Tibial artery (tissue), 4 donors: ENCODE measurements around the gene KCNA3.

Experiments used
- DNase-seq, 2 donors: peaks; one replicate each; pipeline ENCODE4 v3.0.0-alpha.2; 2019
- H3K27ac ChIP-seq, 2 donors: fragments of 200-600 bp; sonication (generic) in 1 of 2; 1 replicate in 1 of 2; 2 replicates in 1 of 2; pipeline ENCODE4 v1.5.1; 2018 to 2019; ENCODE audit warnings: mild to moderate bottlenecking in 1 of 2
- H3K27me3 ChIP-seq, 2 donors: fragments of 200-600 bp; sonication (generic) in 1 of 2; one replicate each; pipeline versions ENCODE4 v1.5.1 to v1.6.0; 2016 to 2019
- H3K36me3 ChIP-seq, 3 donors: fragments of 200-600 bp; sonication (generic) in 2 of 3; one replicate each; pipeline ENCODE4 v1.5.1; 2016 to 2019; ENCODE audit warnings: mild to moderate bottlenecking in 2 of 3
- H3K4me1 ChIP-seq, 4 donors: fragments of 200-600 bp; sonication (generic) in 2 of 4; 1 replicate in 3 of 4; 2 replicates in 1 of 4; pipeline ENCODE4 v1.5.1; 2016 to 2019
- H3K4me3 ChIP-seq, 2 donors: fragments of 200-600 bp; sonication (generic) in 1 of 2; 1 replicate in 1 of 2; 2 replicates in 1 of 2; pipeline ENCODE4 v1.5.1; 2018 to 2019; ENCODE audit warnings: mild to moderate bottlenecking in 2 of 2
- H3K9me3 ChIP-seq, 3 donors: fragments of 200-600 bp; sonication (generic) in 1 of 3; one replicate each; pipeline ENCODE4 v1.5.1; 2016 to 2019
- intact Hi-C: fragments of 100-400 bp; cut with DNase I; formaldehyde crosslinking; loops from one replicate; pipeline ENCODE4 v1.15.0; 2023; ENCODE audit warnings: low total_unique reads
- TF ChIP-seq, protein P1 (sequence below), 2 experiments: fragments of 200-600 bp in 1 of 2; fragments of 450-650 bp in 1 of 2; IDR thresholded peaks; one replicate each; pipeline ENCODE4 v1.5.1; 2017 to 2019; ENCODE audit warnings: antibody characterized with exemption in 2 of 2, mild to moderate bottlenecking in 1 of 2, moderate library complexity in 1 of 2

Gene KCNA3

DNA sequence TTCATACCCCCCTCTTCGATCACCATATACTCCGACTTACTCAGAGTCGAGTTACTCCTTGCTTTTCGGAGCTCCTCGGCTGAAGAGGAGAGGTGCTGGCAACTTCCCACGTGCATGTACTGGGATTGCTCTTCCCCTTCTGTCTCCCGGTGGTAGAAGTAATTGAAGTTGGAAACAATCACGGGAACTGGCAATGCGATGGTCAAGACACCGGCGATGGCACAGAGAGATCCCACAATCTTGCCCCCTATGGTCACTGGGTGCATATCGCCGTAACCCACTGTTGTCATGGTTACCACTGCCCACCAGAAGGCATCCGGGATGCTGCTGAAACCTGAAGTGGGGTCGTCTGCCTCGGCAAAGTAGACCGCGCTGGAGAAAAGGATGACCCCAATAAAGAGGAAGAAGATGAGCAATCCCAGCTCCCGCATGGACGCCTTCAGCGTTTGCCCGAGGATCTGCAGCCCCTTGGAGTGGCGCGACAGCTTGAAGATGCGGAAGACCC, 1.5 kb downstream of the KCNA3 start:
- Histone ChIP-seq H3K27ac (no peak overlapping the region), H3K27me3 (peaks cover 4 to 50% of the 10 kb centered on the region in 2 donors), H3K4me3 (no peak overlapping the region), H3K4me1 (peaks cover 0 to 18% (median 14%) of the 10 kb centered on the region in 4 donors), H3K9me3 (no peaks in the 10 kb centered on the region), H3K36me3 (no peaks in the 10 kb centered on the region)
- no peak for DNase-seq
- TF ChIP-seq, protein P1, sequence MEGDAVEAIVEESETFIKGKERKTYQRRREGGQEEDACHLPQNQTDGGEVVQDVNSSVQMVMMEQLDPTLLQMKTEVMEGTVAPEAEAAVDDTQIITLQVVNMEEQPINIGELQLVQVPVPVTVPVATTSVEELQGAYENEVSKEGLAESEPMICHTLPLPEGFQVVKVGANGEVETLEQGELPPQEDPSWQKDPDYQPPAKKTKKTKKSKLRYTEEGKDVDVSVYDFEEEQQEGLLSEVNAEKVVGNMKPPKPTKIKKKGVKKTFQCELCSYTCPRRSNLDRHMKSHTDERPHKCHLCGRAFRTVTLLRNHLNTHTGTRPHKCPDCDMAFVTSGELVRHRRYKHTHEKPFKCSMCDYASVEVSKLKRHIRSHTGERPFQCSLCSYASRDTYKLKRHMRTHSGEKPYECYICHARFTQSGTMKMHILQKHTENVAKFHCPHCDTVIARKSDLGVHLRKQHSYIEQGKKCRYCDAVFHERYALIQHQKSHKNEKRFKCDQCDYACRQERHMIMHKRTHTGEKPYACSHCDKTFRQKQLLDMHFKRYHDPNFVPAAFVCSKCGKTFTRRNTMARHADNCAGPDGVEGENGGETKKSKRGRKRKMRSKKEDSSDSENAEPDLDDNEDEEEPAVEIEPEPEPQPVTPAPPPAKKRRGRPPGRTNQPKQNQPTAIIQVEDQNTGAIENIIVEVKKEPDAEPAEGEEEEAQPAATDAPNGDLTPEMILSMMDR (IDR thresholded peaks at IDR 0.05) = no peak
- intact Hi-C loops = no loop called here

DNA sequence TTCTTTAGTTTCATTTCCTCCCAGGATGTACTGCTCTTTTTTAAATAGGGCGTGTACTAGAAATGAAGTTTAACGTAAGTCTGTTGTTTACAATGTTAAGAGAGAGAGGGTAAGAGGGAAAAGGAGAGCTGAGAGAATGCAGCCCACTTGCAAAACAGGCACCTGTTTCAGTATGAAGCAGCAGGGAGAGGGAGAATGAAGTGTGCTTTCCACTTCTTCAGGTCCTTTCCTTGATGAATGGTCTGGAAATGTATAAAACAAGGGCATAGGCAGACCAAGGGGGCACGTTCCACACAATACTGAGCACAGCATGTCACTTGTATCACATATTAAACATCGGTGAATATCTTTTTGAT, 2.0 kb downstream of the KCNA3 start:
- no peaks in the 10 kb centered on the region for H3K36me3 ChIP-seq
- H3K27ac ChIP-seq = no peak overlapping the region
- H3K27me3 ChIP-seq = peaks cover 4 to 50% of the 10 kb centered on the region in 2 donors
- TF ChIP-seq, protein P1 (IDR thresholded peaks at IDR 0.05) = no peak
- no peak overlapping the region for H3K4me3 ChIP-seq
- DNase-seq = no peak
- H3K4me1 ChIP-seq = peaks cover 0 to 18% (median 14%) of the 10 kb centered on the region in 4 donors
- intact Hi-C loops = no loop called here
- no peaks in the 10 kb centered on the region for H3K9me3 ChIP-seq

DNA sequence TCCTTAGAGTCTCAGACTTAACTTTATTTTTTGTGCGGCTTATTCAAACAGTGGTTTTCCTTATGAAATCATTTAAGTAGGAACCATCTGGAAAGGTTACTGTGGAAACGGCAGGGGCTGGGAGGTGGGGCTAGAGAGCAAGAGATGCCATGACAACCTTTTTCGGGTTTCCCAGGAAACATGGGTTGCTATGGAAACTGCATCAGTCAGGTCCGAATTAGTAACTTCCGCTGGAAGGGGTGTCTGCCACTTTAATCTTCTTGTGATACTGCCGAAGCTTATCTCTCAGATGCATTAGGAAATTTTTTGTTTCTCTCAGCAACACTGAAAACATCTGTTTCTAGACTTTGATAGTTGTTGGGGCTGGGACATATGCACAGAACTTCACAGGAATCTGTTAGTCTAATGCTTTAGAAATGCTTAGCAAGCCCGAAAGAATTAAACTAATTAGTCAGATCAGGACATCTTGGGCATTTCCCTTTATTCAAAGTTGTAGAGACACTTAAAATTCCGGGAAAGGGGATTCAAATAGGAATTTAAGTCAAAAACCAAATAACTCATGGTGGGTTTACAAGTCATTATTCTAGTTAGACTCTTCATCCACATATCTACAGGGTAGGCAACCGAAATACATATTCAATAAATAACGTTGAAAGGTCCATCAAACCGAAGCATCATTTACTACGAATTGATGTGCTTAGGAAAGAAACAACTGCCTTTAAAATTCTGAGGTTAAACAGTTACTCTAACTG, 2.6 kb downstream of the KCNA3 start:
- DNase-seq = no peak
- Histone ChIP-seq H3K4me3 (no peak overlapping the region), H3K9me3 (no peaks in the 10 kb centered on the region), H3K36me3 (no peaks in the 10 kb centered on the region), H3K27me3 (peaks cover 4 to 50% of the 10 kb centered on the region in 2 donors), H3K27ac (no peak overlapping the region), H3K4me1 (peaks cover 0 to 18% (median 14%) of the 10 kb centered on the region in 4 donors)
- intact Hi-C loops = no loop called here
- TF ChIP-seq, protein P1 (IDR thresholded peaks at IDR 0.05) = no peak

DNA sequence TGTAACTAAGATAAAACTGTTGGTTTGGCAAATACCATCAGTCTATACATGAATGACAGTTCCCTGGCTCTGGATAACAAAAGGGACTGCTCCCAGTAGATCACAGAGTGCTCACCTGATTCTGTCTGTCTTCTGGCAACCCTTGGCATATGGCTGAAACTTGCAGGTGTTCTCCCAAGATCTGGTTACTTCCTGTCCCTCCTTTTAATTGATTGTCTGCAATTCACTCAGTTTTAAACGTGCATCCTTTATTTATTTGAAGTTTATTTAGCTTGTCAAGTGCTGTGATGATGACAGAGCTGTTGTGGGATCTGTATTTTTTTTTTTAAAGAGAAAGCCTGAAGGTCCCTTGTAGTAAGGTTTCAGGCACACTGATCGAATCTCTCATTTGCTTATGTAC, 3.4 kb downstream of the KCNA3 start:
- intact Hi-C loops = no loop called here
- H3K9me3 ChIP-seq = no peaks in the 10 kb centered on the region
- no peak for DNase-seq
- peaks cover 0 to 18% (median 14%) of the 10 kb centered on the region in 4 donors for H3K4me1 ChIP-seq
- H3K36me3 ChIP-seq = no peaks in the 10 kb centered on the region
- TF ChIP-seq, protein P1 (IDR thresholded peaks at IDR 0.05) = no peak
- H3K27ac ChIP-seq = no peak overlapping the region
- no peak overlapping the region for H3K4me3 ChIP-seq
- peaks cover 4 to 49% of the 10 kb centered on the region in 2 donors for H3K27me3 ChIP-seq

DNA sequence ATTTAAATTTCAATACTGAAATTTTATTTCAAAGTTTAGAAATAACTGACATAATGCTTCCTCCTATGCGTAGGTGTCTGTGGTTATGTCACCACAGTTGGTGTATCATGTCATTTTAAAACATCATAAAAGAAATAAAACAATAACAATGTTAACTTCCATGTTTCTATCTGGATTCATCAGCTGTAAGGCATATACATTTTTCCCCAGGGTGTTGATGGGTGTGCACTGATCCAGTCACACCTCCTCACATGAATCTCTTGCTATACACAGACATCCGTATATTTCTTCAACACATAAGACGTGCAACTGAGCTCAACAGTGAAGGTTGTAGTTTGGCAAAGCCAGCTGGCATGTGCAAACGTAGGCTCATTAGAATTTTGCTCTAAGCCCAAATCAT, 6.2 kb downstream of the KCNA3 start:
- intact Hi-C loops = no loop called here
- no peak overlapping the region for H3K4me3 ChIP-seq

More for the DNA sequence above, 6.2 kb downstream of the KCNA3 start:
- Histone ChIP-seq H3K27me3 (peaks cover 0 to 34% of the 10 kb centered on the region in 2 donors), H3K36me3 (no peaks in the 10 kb centered on the region), H3K9me3 (no peaks in the 10 kb centered on the region), H3K4me1 (no peaks in the 10 kb centered on the region), H3K27ac (no peak overlapping the region)
- TF ChIP-seq, protein P1 (IDR thresholded peaks at IDR 0.05) = no peak
- DNase-seq = no peak
